ENCODE data around the gene PLXNA4. TPM values are rescaled to one million over a fixed set of nuclear protein-coding genes. Genes with fewer than 3 reads are reported as not detected.

The PLXNA4 gene
- total RNA-seq, 2 donors from 2014 or later, result 9.5 to 18.0 TPM

GRCh38 chr7:132250480-132251326, 325.6 kb downstream of the PLXNA4 start:
- no peaks in the 10 kb centered on the region for H3K27me3 ChIP-seq
- no peak for DNase-seq (ENCODE audit: low spot score)
- no peak overlapping the region for H3K27ac ChIP-seq
- TF ChIP-seq CTCF (IDR thresholded peaks at IDR 0.05), result no peak
- H3K4me3 ChIP-seq, result no peak overlapping the region
- no peaks in the 10 kb centered on the region for H3K36me3 ChIP-seq
- H3K4me1 ChIP-seq, result peaks cover 0 to 27% of the 10 kb centered on the region in 2 donors
- H3K9me3 ChIP-seq, result no peaks in the 10 kb centered on the region

- Histone ChIP-seq H3K4me1 (peaks cover 0 to 20% of the 10 kb centered on the region in 2 donors), H3K9me3 (no peaks in the 10 kb centered on the region), H3K27ac (no peak overlapping the region), H3K36me3 (no peaks in the 10 kb centered on the region), H3K27me3 (no peaks in the 10 kb centered on the region), H3K4me3 (no peak overlapping the region)
- no peak for DNase-seq (ENCODE audit: low spot score)
- TF ChIP-seq CTCF (IDR thresholded peaks at IDR 0.05), result no peak
Observed at GRCh38 chr7:132249256-132249971, 326.9 kb downstream of the PLXNA4 start.

- no peak overlapping the region for H3K4me3 ChIP-seq
- TF ChIP-seq CTCF (IDR thresholded peaks at IDR 0.05), result no peak
- no peak for DNase-seq (ENCODE audit: low spot score)
- peaks cover 0 to 20% of the 10 kb centered on the region in 2 donors for H3K4me1 ChIP-seq
- no peaks in the 10 kb centered on the region for H3K36me3 ChIP-seq
- H3K27me3 ChIP-seq, result no peaks in the 10 kb centered on the region
- H3K27ac ChIP-seq, result no peak overlapping the region
- no peaks in the 10 kb centered on the region for H3K9me3 ChIP-seq
Observed at GRCh38 chr7:132248841-132249240, 327.4 kb downstream of the PLXNA4 start.

GRCh38 chr7:132247995-132248618, 328.2 kb downstream of the PLXNA4 start:
- no peaks in the 10 kb centered on the region for H3K36me3 ChIP-seq
- no peak for TF ChIP-seq CTCF (IDR thresholded peaks at IDR 0.05)
- H3K27ac ChIP-seq, result no peak overlapping the region
- H3K27me3 ChIP-seq, result no peaks in the 10 kb centered on the region
- H3K4me1 ChIP-seq, result peaks cover 0 to 20% of the 10 kb centered on the region in 2 donors
- no peaks in the 10 kb centered on the region for H3K9me3 ChIP-seq
- H3K4me3 ChIP-seq, result no peak overlapping the region
- DNase-seq (ENCODE audit: low spot score), result no peak

GRCh38 chr7:132246591-132246990, 329.7 kb downstream of the PLXNA4 start:
- peaks cover 0 to 16% of the 10 kb centered on the region in 2 donors for H3K4me1 ChIP-seq
- no peak overlapping the region for H3K27ac ChIP-seq
- no peak for DNase-seq (ENCODE audit: low spot score)
- H3K27me3 ChIP-seq, result no peaks in the 10 kb centered on the region
- no peak for TF ChIP-seq CTCF (IDR thresholded peaks at IDR 0.05)
- H3K36me3 ChIP-seq, result no peaks in the 10 kb centered on the region
- H3K9me3 ChIP-seq, result no peaks in the 10 kb centered on the region
- H3K4me3 ChIP-seq, result no peak overlapping the region

Measured in right atrium auricular region (tissue), 2 donors.